Lower leg skin (tissue), 4 donors: ENCODE measurements around the gene CABS1. TPM values are rescaled to one million over a fixed set of nuclear protein-coding genes. Genes with fewer than 3 reads are reported as not detected.

Experiments
- DNase-seq, 2 donors: peaks; one replicate each; pipeline ENCODE4 v3.0.0-alpha.2; 2019; ENCODE audit warnings: low spot score in 2 of 2
- H3K4me3 ChIP-seq: fragments of 200-600 bp; sonication (generic); 2 replicates; pipeline ENCODE4 v1.5.1; 2017; ENCODE audit warnings: mild to moderate bottlenecking, low read depth; ENCODE audit not compliant: poor library complexity, severe bottlenecking
- POLR2A ChIP-seq, 2 donors: fragments of 450-650 bp; IDR thresholded peaks; one replicate each; pipeline ENCODE4 v1.6.1; 2016 to 2017; ENCODE audit warnings: antibody characterized with exemption in 2 of 2, mild to moderate bottlenecking in 1 of 2, moderate library complexity in 1 of 2
- WGBS, 2 donors: methylation state at CpG; one replicate each; pipeline ENCODE4 v1.1.5; 2018; 5-methylcytosine and 5-hydroxymethylcytosine counted together
- intact Hi-C: fragments of 100-400 bp; cut with DNase I; formaldehyde crosslinking; loops from one replicate; pipeline ENCODE4 v1.15.0; 2023; ENCODE audit warnings: low total_unique reads
- total RNA-seq, 4 donors: library from RNA; depleted of rRNA; stranded (reverse); fragments of >200 nt; gene quantifications; one replicate each; pipeline ENCODE4 v1.1.0, GENCODE V29; 2016
- TF ChIP-seq, protein P1 (sequence below), 3 donors: fragments of 450-650 bp; IDR thresholded peaks; one replicate each; pipeline ENCODE4 v1.5.1; 2016; ENCODE audit warnings: antibody characterized with exemption in 3 of 3, mild to moderate bottlenecking in 3 of 3, moderate library complexity in 2 of 3

CABS1 gene
- total RNA-seq, 4 donors from 2014 or later, result not detected

DNA sequence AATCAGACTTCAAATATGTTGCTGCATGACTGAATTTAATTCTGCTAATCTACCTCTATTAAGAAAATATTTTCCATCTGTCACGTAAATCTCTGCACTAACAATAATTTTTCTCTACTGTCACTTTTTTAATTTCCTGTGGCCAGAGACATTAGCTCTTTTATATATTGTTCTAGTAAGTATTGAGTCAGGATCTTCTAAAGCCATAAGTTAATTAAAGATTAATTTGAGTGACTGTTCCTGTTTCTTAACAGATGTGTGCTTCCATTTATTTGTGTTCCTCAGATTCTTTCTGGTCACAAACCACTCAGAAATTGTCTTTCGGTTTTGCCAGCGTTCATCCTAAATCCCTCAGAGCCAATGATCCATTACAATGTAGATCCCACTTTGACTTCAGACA is 45.8 kb downstream of the CABS1 start:
- TF ChIP-seq, protein P1, sequence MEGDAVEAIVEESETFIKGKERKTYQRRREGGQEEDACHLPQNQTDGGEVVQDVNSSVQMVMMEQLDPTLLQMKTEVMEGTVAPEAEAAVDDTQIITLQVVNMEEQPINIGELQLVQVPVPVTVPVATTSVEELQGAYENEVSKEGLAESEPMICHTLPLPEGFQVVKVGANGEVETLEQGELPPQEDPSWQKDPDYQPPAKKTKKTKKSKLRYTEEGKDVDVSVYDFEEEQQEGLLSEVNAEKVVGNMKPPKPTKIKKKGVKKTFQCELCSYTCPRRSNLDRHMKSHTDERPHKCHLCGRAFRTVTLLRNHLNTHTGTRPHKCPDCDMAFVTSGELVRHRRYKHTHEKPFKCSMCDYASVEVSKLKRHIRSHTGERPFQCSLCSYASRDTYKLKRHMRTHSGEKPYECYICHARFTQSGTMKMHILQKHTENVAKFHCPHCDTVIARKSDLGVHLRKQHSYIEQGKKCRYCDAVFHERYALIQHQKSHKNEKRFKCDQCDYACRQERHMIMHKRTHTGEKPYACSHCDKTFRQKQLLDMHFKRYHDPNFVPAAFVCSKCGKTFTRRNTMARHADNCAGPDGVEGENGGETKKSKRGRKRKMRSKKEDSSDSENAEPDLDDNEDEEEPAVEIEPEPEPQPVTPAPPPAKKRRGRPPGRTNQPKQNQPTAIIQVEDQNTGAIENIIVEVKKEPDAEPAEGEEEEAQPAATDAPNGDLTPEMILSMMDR (IDR thresholded peaks at IDR 0.05), result no peak
- no peak for TF ChIP-seq POLR2A (IDR thresholded peaks at IDR 0.05)
- no peak for DNase-seq
- WGBS, 2 donors, result 51 to 60% methylated on average over 3 of the region's 3 CpGs
- intact Hi-C loops, result no loop called here
- no peak overlapping the region for H3K4me3 ChIP-seq

DNA sequence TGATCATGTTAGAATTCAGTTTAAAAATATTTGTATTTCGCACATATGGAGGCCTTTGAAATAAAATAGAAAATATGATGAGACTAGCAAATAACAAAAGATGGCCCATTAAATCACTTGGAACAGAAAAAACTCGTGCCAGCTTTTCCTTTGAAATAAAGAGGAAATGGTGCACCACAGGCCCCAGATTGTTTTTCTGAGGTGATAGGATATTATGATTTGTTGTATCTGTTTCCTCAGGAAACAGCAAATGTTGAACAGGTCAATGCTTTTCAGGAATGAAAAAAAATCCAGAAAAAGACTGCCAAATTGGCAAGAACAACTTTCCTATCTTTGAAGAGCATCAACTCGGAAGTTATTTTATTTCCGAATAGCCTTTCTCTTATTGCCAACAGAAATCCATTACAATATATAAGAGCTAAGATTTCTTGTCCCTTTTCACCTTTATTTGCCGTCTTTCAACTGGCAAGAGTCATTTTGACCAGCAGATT is 48.0 kb downstream of the CABS1 start, which contains the start of gene SMR3B:
SMR3B (plus strand) TSS at position 441 of the 491 bp plus-strand sequence. CDS start 1,380 bp downstream, outside the sequence.
- 52 to 74% methylated on average over 5 of the region's 5 CpGs for WGBS, 2 donors
- no peak within 1 kb of the TSS for H3K4me3 ChIP-seq
- intact Hi-C loops, result no loop called here
- no peak for DNase-seq
- TF ChIP-seq, protein P1 (IDR thresholded peaks at IDR 0.05), result no peak
- TF ChIP-seq POLR2A (IDR thresholded peaks at IDR 0.05), result no peak

Other genes starting within 250 kb of the CABS1 start
- gene PRR27, start 180.7 kb upstream of the CABS1 start, total RNA-seq, result not detected
- not detected for gene ODAM, start 139.3 kb upstream of the CABS1 start, total RNA-seq
- not detected for gene FDCSP, start 108.9 kb upstream of the CABS1 start, total RNA-seq
- not detected for gene CSN3, start 92.4 kb upstream of the CABS1 start, total RNA-seq
- gene SMR3A, start 25.8 kb downstream of the CABS1 start, total RNA-seq, result not detected
- gene SMR3B, start 48.1 kb downstream of the CABS1 start, total RNA-seq, result not detected
- 1 to 10 TPM in 1 of 4 donors, not detected in 3; 1.4 TPM for gene OPRPN, start 63.0 kb downstream of the CABS1 start, total RNA-seq
- 1 to 10 TPM in 2 of 4 donors, under 1 TPM in 2; 0.21 to 7.3 (median 1.7) TPM for gene MUC7, start 137.2 kb downstream of the CABS1 start, total RNA-seq
- gene AMTN, start 183.6 kb downstream of the CABS1 start, total RNA-seq, result 1 to 10 TPM in 2 of 4 donors, under 1 TPM in 1, not detected in 1; 0.26 to 1.9 (median 1.3) TPM